PC-3 (cell line): Measurements from ENCODE around the gene ASPSCR1. TPM values are rescaled to one million over a fixed set of nuclear protein-coding genes. Genes with fewer than 3 reads are reported as not detected.

Experiments
- ATAC-seq: fragments of 200-7000 bp; cut with Tn5 transposase; 2 replicates; pipeline ENCODE4 v1.9.1; 2020; ENCODE audit warnings: mild to moderate bottlenecking, moderate library complexity
- BruUV-seq: library from RNA; stranded (reverse); fragments of 400-500 nt; replicated peaks from 2 replicates; lab custom pipeline; 2021; lab: Mats Ljungman, UMichigan
- CTCF ChIA-PET: fragments of 300-600 bp; sonication (Branson Sonifier 250); formaldehyde crosslinking; loops from one replicate; lab custom pipeline; 2022; ENCODE audit warnings: antibody characterized with exemption; lab: Charles Lee
- POLR2A ChIA-PET: fragments of 300-600 bp; sonication (Branson Sonifier 250); formaldehyde crosslinking; loops from one replicate; lab custom pipeline; 2022; ENCODE audit warnings: antibody characterized with exemption; ENCODE audit not compliant: unreplicated experiment; lab: Charles Lee
- DNase-seq: peaks from one replicate; pipeline ENCODE4 v3.0.0-alpha.2; 2015
- H2AFZ ChIP-seq: fragments of 300-600 bp; sonication (generic); 2 replicates; pipeline ENCODE4 v1.6.0; 2016; ENCODE audit warnings: antibody characterized with exemption, low read length
- H3F3A ChIP-seq: fragments of 300-600 bp; sonication (generic); one replicate; pipeline ENCODE4 v1.6.0; 2017; ENCODE audit warnings: antibody characterized with exemption, low read length, control low read depth, mild to moderate bottlenecking; ENCODE audit not compliant: unreplicated experiment
- H3K27ac ChIP-seq: fragments of 300-600 bp; sonication (generic); 2 replicates; pipeline ENCODE4 v1.5.1; 2016; ENCODE audit warnings: mild to moderate bottlenecking, low read length
- H3K27me3 ChIP-seq: fragments of 300-600 bp; sonication (generic); 2 replicates; pipeline ENCODE4 v1.6.1; 2016; ENCODE audit warnings: low read length, mixed read lengths
- H3K36me3 ChIP-seq: fragments of 300-600 bp; sonication (generic); 2 replicates; pipeline ENCODE4 v1.6.1; 2016; ENCODE audit warnings: low read depth, mixed run types, low read length, mixed read lengths
- H3K4me1 ChIP-seq: fragments of 300-600 bp; sonication (generic); 2 replicates; pipeline ENCODE4 v1.5.1; 2016; ENCODE audit warnings: low read length; ENCODE audit not compliant: insufficient read depth
- H3K4me2 ChIP-seq: fragments of 300-600 bp; sonication (generic); 2 replicates; pipeline ENCODE4 v1.6.0; 2016; ENCODE audit warnings: low read length
- H3K4me3 ChIP-seq: fragments of 300-600 bp; sonication (generic); 2 replicates; pipeline ENCODE4 v1.5.1; 2016; ENCODE audit warnings: mild to moderate bottlenecking, low read length, mixed read lengths
- H3K79me2 ChIP-seq: fragments of 300-600 bp; sonication (generic); 2 replicates; pipeline ENCODE4 v1.6.1; 2017; ENCODE audit warnings: low read length, mixed read lengths
- H3K9ac ChIP-seq: fragments of 300-600 bp; sonication (generic); 2 replicates; pipeline ENCODE4 v1.6.0; 2016; ENCODE audit warnings: mild to moderate bottlenecking, low read length
- H3K9me2 ChIP-seq: fragments of 300-600 bp; sonication (generic); replicated peaks from 2 replicates; pipeline ENCODE4 v1.6.1; 2016; ENCODE audit warnings: mixed run types, low read length, mixed read lengths
- H3K9me3 ChIP-seq: fragments of 300-600 bp; sonication (generic); 2 replicates; pipeline ENCODE4 v1.6.1; 2016; ENCODE audit warnings: low read length, mixed read lengths
- H4K20me1 ChIP-seq: fragments of 300-600 bp; sonication (generic); 2 replicates; pipeline ENCODE4 v1.6.1; 2016; ENCODE audit warnings: low read length, mixed read lengths
- EZH2 ChIP-seq: fragments of 300-600 bp; sonication (generic); IDR thresholded peaks from one replicate; pipeline ENCODE4 v1.6.1; 2017; ENCODE audit warnings: antibody characterized with exemption, mild to moderate bottlenecking, low read length; ENCODE audit not compliant: unreplicated experiment
- EZH2phosphoT487 ChIP-seq: fragments of 300-600 bp; sonication (generic); IDR thresholded peaks from 2 replicates; pipeline ENCODE4 v1.6.1; 2018; ENCODE audit warnings: mild to moderate bottlenecking, antibody characterized with exemption, low read length, borderline replicate concordance
- intact Hi-C: fragments of 100-400 bp; cut with micrococcal nuclease; formaldehyde crosslinking; loops from 2 replicates; pipeline ENCODE4 v1.9.0; 2023
- total RNA-seq: library from RNA; depleted of rRNA; stranded (reverse); fragments of >200 nt; gene quantifications from 2 replicates; pipeline ENCODE4 v1.2.3, GENCODE V29; 2014
- TF ChIP-seq, protein P1 (sequence below): fragments of 300-600 bp; sonication (generic); conservative IDR thresholded peaks from 2 replicates; pipeline ENCODE4 v1.5.1; 2017; ENCODE audit warnings: antibody characterized with exemption, low read depth, mild to moderate bottlenecking, low read length

Gene ASPSCR1
- total RNA-seq, 1 experiment from 2014 or later = 31.5 TPM

GRCh38 chr17:82062076-82062983, 84.9 kb downstream of the ASPSCR1 start:
- DNase-seq (no peak), ATAC-seq (no peak)
- peaks cover 17% of the 10 kb centered on the region for H3K4me1 ChIP-seq
- ChIA-PET CTCF (no interaction called here), POLR2A (no interaction called here)
- intact Hi-C loops = no loop called here
- no peak overlapping the region for H3K27ac ChIP-seq
- no peaks in the 10 kb centered on the region for H3K9me3 ChIP-seq
- TF ChIP-seq, protein P1, sequence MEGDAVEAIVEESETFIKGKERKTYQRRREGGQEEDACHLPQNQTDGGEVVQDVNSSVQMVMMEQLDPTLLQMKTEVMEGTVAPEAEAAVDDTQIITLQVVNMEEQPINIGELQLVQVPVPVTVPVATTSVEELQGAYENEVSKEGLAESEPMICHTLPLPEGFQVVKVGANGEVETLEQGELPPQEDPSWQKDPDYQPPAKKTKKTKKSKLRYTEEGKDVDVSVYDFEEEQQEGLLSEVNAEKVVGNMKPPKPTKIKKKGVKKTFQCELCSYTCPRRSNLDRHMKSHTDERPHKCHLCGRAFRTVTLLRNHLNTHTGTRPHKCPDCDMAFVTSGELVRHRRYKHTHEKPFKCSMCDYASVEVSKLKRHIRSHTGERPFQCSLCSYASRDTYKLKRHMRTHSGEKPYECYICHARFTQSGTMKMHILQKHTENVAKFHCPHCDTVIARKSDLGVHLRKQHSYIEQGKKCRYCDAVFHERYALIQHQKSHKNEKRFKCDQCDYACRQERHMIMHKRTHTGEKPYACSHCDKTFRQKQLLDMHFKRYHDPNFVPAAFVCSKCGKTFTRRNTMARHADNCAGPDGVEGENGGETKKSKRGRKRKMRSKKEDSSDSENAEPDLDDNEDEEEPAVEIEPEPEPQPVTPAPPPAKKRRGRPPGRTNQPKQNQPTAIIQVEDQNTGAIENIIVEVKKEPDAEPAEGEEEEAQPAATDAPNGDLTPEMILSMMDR = peak; percentile 10; the same call in 1 of the 2 replicates
- TF ChIP-seq EZH2 = no peak
- BruUV-seq = no TSS peak
- no peaks in the 10 kb centered on the region for H3F3A ChIP-seq
- H3K4me2 ChIP-seq = no peak overlapping the region
- H3K9me2 ChIP-seq = no peaks in the 10 kb centered on the region
- H3K9ac ChIP-seq = no peak overlapping the region
- H4K20me1 ChIP-seq = no peaks in the 10 kb centered on the region
- H2AFZ ChIP-seq = no peak overlapping the region
- no peaks in the 10 kb centered on the region for H3K27me3 ChIP-seq
- H3K36me3 ChIP-seq = peaks cover 44% of the 10 kb centered on the region
- H3K79me2 ChIP-seq = peaks cover 29% of the 10 kb centered on the region
- no peak overlapping the region for H3K4me3 ChIP-seq

- Histone ChIP-seq H3K4me2 (no peak overlapping the region), H3K79me2 (peaks cover 29% of the 10 kb centered on the region), H3K36me3 (peaks cover 38% of the 10 kb centered on the region), H2AFZ (no peak overlapping the region), H3K4me1 (peaks cover 17% of the 10 kb centered on the region), H3K9me2 (no peaks in the 10 kb centered on the region), H4K20me1 (no peaks in the 10 kb centered on the region), H3F3A (no peaks in the 10 kb centered on the region), H3K9ac (no peak overlapping the region), H3K27ac (no peak overlapping the region), H3K27me3 (no peaks in the 10 kb centered on the region), H3K9me3 (no peaks in the 10 kb centered on the region), H3K4me3 (no peak overlapping the region)
- BruUV-seq = no TSS peak
- POLR2A ChIA-PET = no interaction called here
- DNase-seq (no peak), ATAC-seq (no peak)
- CTCF ChIA-PET = no interaction called here
- intact Hi-C loops = no loop called here
- TF ChIP-seq EZH2 = no peak
- TF ChIP-seq EZH2phosphoT487 = no peak
Measured at GRCh38 chr17:82062984-82063368, 85.5 kb downstream of the ASPSCR1 start.

- Histone ChIP-seq H4K20me1 (no peaks in the 10 kb centered on the region), H3K27ac (no peak overlapping the region), H3K4me1 (peaks cover 17% of the 10 kb centered on the region), H3K4me3 (peak overlapping the region; percentile 94), H3K9me2 (no peaks in the 10 kb centered on the region), H3K79me2 (peaks cover 29% of the 10 kb centered on the region), H3F3A (no peaks in the 10 kb centered on the region), H3K9me3 (no peaks in the 10 kb centered on the region), H3K4me2 (peak overlapping the region; percentile 99), H3K36me3 (peaks cover 32% of the 10 kb centered on the region), H2AFZ (no peak overlapping the region), H3K9ac (peak overlapping the region; percentile 99; the same call in 1 of the 2 replicates), H3K27me3 (no peaks in the 10 kb centered on the region)
- ChIA-PET CTCF (no interaction called here), POLR2A (no interaction called here)
- TF ChIP-seq EZH2phosphoT487 (no peak), EZH2 (no peak)
- TF ChIP-seq, protein P1 = no peak
- intact Hi-C loops = no loop called here
- BruUV-seq = no TSS peak
- ATAC-seq (no peak), DNase-seq (no peak)
Measured at GRCh38 chr17:82063424-82064415, 86.3 kb downstream of the ASPSCR1 start.
